ENCODE data around the gene CHTF18.
"Not testable (repeated sequence)": the region's sequence is repeated elsewhere in the genome, so short reads cannot be mapped to it uniquely, and the experiment has no call there.

Gene CHTF18

GRCh38 chr16:802914-803753, 14.7 kb downstream of the CHTF18 start:
- DNase-seq (ENCODE audit: insufficient read length, low spot score) (no peak), FAIRE-seq (no peak)

GRCh38 chr16:803754-804080, 15.3 kb downstream of the CHTF18 start:
- no peak for FAIRE-seq
- no peak for DNase-seq (ENCODE audit: insufficient read length, low spot score)

GRCh38 chr16:804193-805048, 16.0 kb downstream of the CHTF18 start:
- no peak for FAIRE-seq
- DNase-seq (ENCODE audit: insufficient read length, low spot score) = no peak

GRCh38 chr16:805474-805873, 17.1 kb downstream of the CHTF18 start:
- DNase-seq (ENCODE audit: insufficient read length, low spot score) (no peak), FAIRE-seq (no peak)

- FAIRE-seq (peak; percentile 98), DNase-seq (ENCODE audit: insufficient read length, low spot score) (peak; percentile 95)
These were observed 19.1 kb downstream of the CHTF18 start for GRCh38 chr16:807347-808084.

- FAIRE-seq (no peak), DNase-seq (ENCODE audit: insufficient read length, low spot score) (no peak)
These were observed 19.6 kb downstream of the CHTF18 start for GRCh38 chr16:808085-808386.

GRCh38 chr16:813204-813915, 24.9 kb downstream of the CHTF18 start:
- FAIRE-seq (peak; percentile 38), DNase-seq (ENCODE audit: insufficient read length, low spot score) (peak; percentile 69)

- DNase-seq (ENCODE audit: insufficient read length, low spot score) (no peak), FAIRE-seq (no peak)
These were observed 25.5 kb downstream of the CHTF18 start for GRCh38 chr16:813916-814412.

GRCh38 chr16:814974-815373, 26.6 kb downstream of the CHTF18 start:
- peak; percentile 45 for DNase-seq (ENCODE audit: insufficient read length, low spot score)
- FAIRE-seq = no peak

GRCh38 chr16:815861-816260, 27.4 kb downstream of the CHTF18 start:
- no peak for FAIRE-seq
- no peak for DNase-seq (ENCODE audit: insufficient read length, low spot score)

GRCh38 chr16:817001-817906, 28.8 kb downstream of the CHTF18 start:
- no peak for FAIRE-seq
- DNase-seq (ENCODE audit: insufficient read length, low spot score) = no peak

- FAIRE-seq (no peak), DNase-seq (ENCODE audit: insufficient read length, low spot score) (no peak)
These were observed 29.7 kb downstream of the CHTF18 start for GRCh38 chr16:818132-818531.

GRCh38 chr16:818592-818991, 30.2 kb downstream of the CHTF18 start:
- FAIRE-seq (peak; percentile 100), DNase-seq (ENCODE audit: insufficient read length, low spot score) (no peak)

- FAIRE-seq = no peak
- DNase-seq (ENCODE audit: insufficient read length, low spot score) = no peak
These were observed 31.1 kb downstream of the CHTF18 start for GRCh38 chr16:819336-820043.

GRCh38 chr16:820044-820408, 31.6 kb downstream of the CHTF18 start:
- FAIRE-seq; DNase-seq (ENCODE audit: insufficient read length, low spot score): not testable (repeated sequence)

GRCh38 chr16:820748-821147, 32.3 kb downstream of the CHTF18 start:
- DNase-seq (ENCODE audit: insufficient read length, low spot score) (no peak), FAIRE-seq (no peak)

- FAIRE-seq (no peak), DNase-seq (ENCODE audit: insufficient read length, low spot score) (no peak)
These were observed 33.3 kb downstream of the CHTF18 start for GRCh38 chr16:821751-822150.

GRCh38 chr16:822174-822908, 33.9 kb downstream of the CHTF18 start:
- no peak for FAIRE-seq
- DNase-seq (ENCODE audit: insufficient read length, low spot score) = no peak
